Colonic mucosa (tissue), 4 donors: Measurements from ENCODE around the gene PCSK5. TPM values are rescaled to one million over a fixed set of nuclear protein-coding genes. Genes with fewer than 3 reads are reported as not detected.

Experiments
- DNase-seq: peaks from one replicate; pipeline ENCODE4 v3.0.0-alpha.2; 2020
- H3K27ac ChIP-seq: fragments of 200-600 bp; one replicate; pipeline ENCODE4 v1.8.0; 2021
- H3K27me3 ChIP-seq: fragments of 200-600 bp; one replicate; pipeline ENCODE4 v1.8.0; 2021
- H3K36me3 ChIP-seq: fragments of 200-600 bp; one replicate; pipeline ENCODE4 v1.8.0; 2021
- H3K4me1 ChIP-seq: fragments of 200-600 bp; one replicate; pipeline ENCODE4 v1.8.0; 2021; ENCODE audit warnings: mild to moderate bottlenecking
- H3K4me3 ChIP-seq: fragments of 200-600 bp; one replicate; pipeline ENCODE4 v1.8.0; 2021
- H3K9ac ChIP-seq, 2 donors: one replicate each; pipeline ENCODE4 v1.7.0; 2013; ENCODE audit warnings: control low read depth in 2 of 2, low read depth in 2 of 2, low read length in 2 of 2
- H3K9me3 ChIP-seq: fragments of 200-600 bp; one replicate; pipeline ENCODE4 v1.8.0; 2021
- CTCF ChIP-seq: fragments of 200-600 bp; IDR thresholded peaks from one replicate; pipeline ENCODE4 v1.8.0; 2022; ENCODE audit warnings: antibody characterized with exemption, mild to moderate bottlenecking
- intact Hi-C: fragments of 100-400 bp; cut with DNase I; formaldehyde crosslinking; loops from one replicate; pipeline ENCODE4 v1.14.1; 2022
- total RNA-seq, 2 donors: library from RNA; stranded (reverse); fragmentation: NEBNext Ultra II Directional in 1 of 2; extraction: Animal tissue kit (Norgen Biotek cat#: 25700) in 1 of 2; gene quantifications; one replicate each; pipeline ENCODE4 v1.2.1, GENCODE V29; 2021
- donor health status: healthy.
- donor health status: DM: no; HTN: no; CAD: no.
- donor health status: DM: no; HTN: no; CAD: no.

PCSK5 gene
- total RNA-seq, 2 donors from 2014 or later: 36.7 to 55.3 TPM

- Histone ChIP-seq H3K4me3 (no peak overlapping the region), H3K27ac (no peak overlapping the region), H3K9me3 (no peaks in the 10 kb centered on the region), H3K36me3 (no peaks in the 10 kb centered on the region), H3K4me1 (no peaks in the 10 kb centered on the region), H3K27me3 (no peaks in the 10 kb centered on the region), H3K9ac (no peak overlapping the region)
- no peak for DNase-seq
- intact Hi-C loops: loop anchor here (10.0 kb wide), 1 partner anchor 425 kb away; no protein-coding TSS in a partner anchor
- no peak for TF ChIP-seq CTCF
Measured at GRCh38 chr9:76289703-76290102, 399.2 kb downstream of the PCSK5 start.

- intact Hi-C loops: loop anchor here (10.0 kb wide), 1 partner anchor 426 kb away; no protein-coding TSS in a partner anchor
- no peak for TF ChIP-seq CTCF
- Histone ChIP-seq H3K9me3 (no peaks in the 10 kb centered on the region), H3K27ac (no peak overlapping the region), H3K4me3 (no peak overlapping the region), H3K27me3 (no peaks in the 10 kb centered on the region), H3K36me3 (no peaks in the 10 kb centered on the region), H3K9ac (no peak overlapping the region), H3K4me1 (no peaks in the 10 kb centered on the region)
- no peak for DNase-seq
Measured at GRCh38 chr9:76290555-76290954, 400.1 kb downstream of the PCSK5 start.

GRCh38 chr9:76292246-76292645 is 401.8 kb downstream of the PCSK5 start:
- no peak for DNase-seq
- Histone ChIP-seq H3K4me3 (no peak overlapping the region), H3K9me3 (no peaks in the 10 kb centered on the region), H3K9ac (no peak overlapping the region), H3K27me3 (no peaks in the 10 kb centered on the region), H3K36me3 (no peaks in the 10 kb centered on the region), H3K27ac (no peak overlapping the region), H3K4me1 (no peaks in the 10 kb centered on the region)
- TF ChIP-seq CTCF: no peak
- intact Hi-C loops: loop anchor here (10.0 kb wide), 1 partner anchor 427 kb away; no protein-coding TSS in a partner anchor

- intact Hi-C loops: loop anchor here (10.0 kb wide), 1 partner anchor 428 kb away; no protein-coding TSS in a partner anchor
- Histone ChIP-seq H3K36me3 (no peaks in the 10 kb centered on the region), H3K4me3 (no peak overlapping the region), H3K27ac (no peak overlapping the region), H3K9me3 (no peaks in the 10 kb centered on the region), H3K27me3 (no peaks in the 10 kb centered on the region), H3K9ac (no peak overlapping the region), H3K4me1 (no peaks in the 10 kb centered on the region)
- no peak for DNase-seq
- TF ChIP-seq CTCF: no peak
Measured at GRCh38 chr9:76292658-76293057, 402.2 kb downstream of the PCSK5 start.

GRCh38 chr9:76294301-76294700 is 403.8 kb downstream of the PCSK5 start:
- no peaks in the 10 kb centered on the region for H3K27me3 ChIP-seq
- TF ChIP-seq CTCF: no peak
- no peak overlapping the region for H3K4me3 ChIP-seq
- no peaks in the 10 kb centered on the region for H3K9me3 ChIP-seq
- H3K4me1 ChIP-seq: no peaks in the 10 kb centered on the region
- no peak overlapping the region for H3K27ac ChIP-seq
- intact Hi-C loops: loop anchor here (10.0 kb wide), 1 partner anchor 430 kb away; no protein-coding TSS in a partner anchor
- no peak overlapping the region for H3K9ac ChIP-seq
- H3K36me3 ChIP-seq: no peaks in the 10 kb centered on the region
- no peak for DNase-seq
